ENCODE measurements around the gene DNASE1L2. TPM values are rescaled to one million over a fixed set of nuclear protein-coding genes. Genes with fewer than 3 reads are reported as not detected.

The DNASE1L2 gene
- total RNA-seq, 2 experiments from 2014 or later, result 6.6 to 9.8 TPM

DNA sequence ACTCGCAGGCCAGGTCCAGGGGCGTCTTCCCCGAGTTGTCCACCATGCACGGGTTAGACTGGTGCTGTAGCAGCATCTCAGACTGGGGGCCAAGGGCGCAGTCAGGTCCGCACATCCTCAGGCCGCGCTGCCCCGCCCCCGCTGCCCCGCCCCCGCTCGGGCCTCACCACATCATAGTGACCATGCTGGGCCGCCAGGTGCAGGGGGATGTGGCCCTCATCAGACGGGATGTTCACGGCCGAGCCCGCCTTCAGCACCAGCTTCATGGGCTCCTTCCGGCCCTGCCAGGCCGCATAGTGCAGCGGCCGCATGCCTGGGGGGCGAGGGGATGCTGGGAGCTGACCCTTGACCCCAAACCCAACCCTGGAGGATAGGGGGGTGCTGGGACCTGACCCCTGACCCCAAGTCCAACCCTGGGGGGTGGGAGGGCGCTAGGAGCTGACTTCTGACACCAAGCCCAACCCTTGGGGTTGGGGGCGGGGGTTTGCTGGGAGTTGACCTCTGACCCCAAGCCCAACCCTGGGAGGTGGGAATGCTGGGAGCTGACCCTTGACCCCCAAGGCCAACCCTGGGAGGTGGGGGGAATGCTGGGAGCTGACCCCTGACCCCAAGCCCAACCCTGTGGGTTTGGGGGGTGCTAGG, 46.9 kb upstream of the DNASE1L2 start:
- Histone ChIP-seq H3K27ac (ENCODE audit: low read depth, low read length, poor library complexity, severe bottlenecking) (no peak overlapping the region), H3K9me2 (ENCODE audit: insufficient read depth, low read length) (no peaks in the 10 kb centered on the region), H3K4me1 (ENCODE audit: insufficient read depth, low read length, poor library complexity, severe bottlenecking) (no peaks in the 10 kb centered on the region), H3K4me3 (ENCODE audit: low read depth, low read length, poor library complexity, severe bottlenecking) (no peak overlapping the region), H3K36me3 (ENCODE audit: insufficient read depth, low read length) (no peaks in the 10 kb centered on the region), H3K79me2 (ENCODE audit: insufficient read depth, low read depth, low read length) (no peaks in the 10 kb centered on the region), H4K20me1 (ENCODE audit: insufficient read depth, low read length) (no peaks in the 10 kb centered on the region), H3K4me2 (ENCODE audit: low read length) (no peak overlapping the region), H2AFZ (ENCODE audit: low read length) (no peak overlapping the region), H3K9me3 (ENCODE audit: low read length) (no peaks in the 10 kb centered on the region)
- intact Hi-C loops (cut with micrococcal nuclease; ENCODE audit: unreplicated experiment), result no loop called here
- no peak for TF ChIP-seq EZH2phosphoT487 (IDR thresholded peaks at IDR 0.05; ENCODE audit: borderline replicate concordance, low read depth, low read length)
- TF ChIP-seq, protein P1, sequence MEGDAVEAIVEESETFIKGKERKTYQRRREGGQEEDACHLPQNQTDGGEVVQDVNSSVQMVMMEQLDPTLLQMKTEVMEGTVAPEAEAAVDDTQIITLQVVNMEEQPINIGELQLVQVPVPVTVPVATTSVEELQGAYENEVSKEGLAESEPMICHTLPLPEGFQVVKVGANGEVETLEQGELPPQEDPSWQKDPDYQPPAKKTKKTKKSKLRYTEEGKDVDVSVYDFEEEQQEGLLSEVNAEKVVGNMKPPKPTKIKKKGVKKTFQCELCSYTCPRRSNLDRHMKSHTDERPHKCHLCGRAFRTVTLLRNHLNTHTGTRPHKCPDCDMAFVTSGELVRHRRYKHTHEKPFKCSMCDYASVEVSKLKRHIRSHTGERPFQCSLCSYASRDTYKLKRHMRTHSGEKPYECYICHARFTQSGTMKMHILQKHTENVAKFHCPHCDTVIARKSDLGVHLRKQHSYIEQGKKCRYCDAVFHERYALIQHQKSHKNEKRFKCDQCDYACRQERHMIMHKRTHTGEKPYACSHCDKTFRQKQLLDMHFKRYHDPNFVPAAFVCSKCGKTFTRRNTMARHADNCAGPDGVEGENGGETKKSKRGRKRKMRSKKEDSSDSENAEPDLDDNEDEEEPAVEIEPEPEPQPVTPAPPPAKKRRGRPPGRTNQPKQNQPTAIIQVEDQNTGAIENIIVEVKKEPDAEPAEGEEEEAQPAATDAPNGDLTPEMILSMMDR (conservative IDR thresholded peaks at IDR 0.05; ENCODE audit: low read length), result no peak
- no TSS peak for BruUV-seq (replicated peaks)
- ChIA-PET POLR2A (interaction anchor here (0.7 kb wide), 1 partner anchor 1234 kb away, joined by 3 read pairs; no protein-coding TSS in a partner anchor), CTCF (ENCODE audit: unreplicated experiment) (interaction anchor here (0.5 kb wide), 1 partner anchor 8 kb away, joined by 3 read pairs; no protein-coding TSS in a partner anchor)
- no peak for DNase-seq (ENCODE audit: low spot score)

- POLR2A ChIA-PET, result no interaction called here
Measured at GRCh38 chr16:2190002-2190658, 46.1 kb upstream of the DNASE1L2 start.

More at GRCh38 chr16:2190002-2190658, 46.1 kb upstream of the DNASE1L2 start:
- Histone ChIP-seq H3K27ac (ENCODE audit: low read depth, low read length, poor library complexity, severe bottlenecking) (no peak overlapping the region), H3K4me3 (ENCODE audit: low read depth, low read length, poor library complexity, severe bottlenecking) (no peak overlapping the region), H3K9me3 (ENCODE audit: low read length) (no peaks in the 10 kb centered on the region), H3K9me2 (ENCODE audit: insufficient read depth, low read length) (no peaks in the 10 kb centered on the region), H3K4me1 (ENCODE audit: insufficient read depth, low read length, poor library complexity, severe bottlenecking) (no peaks in the 10 kb centered on the region), H3K79me2 (ENCODE audit: insufficient read depth, low read depth, low read length) (no peaks in the 10 kb centered on the region), H3K4me2 (ENCODE audit: low read length) (no peak overlapping the region), H4K20me1 (ENCODE audit: insufficient read depth, low read length) (no peaks in the 10 kb centered on the region), H2AFZ (ENCODE audit: low read length) (no peak overlapping the region), H3K36me3 (ENCODE audit: insufficient read depth, low read length) (no peaks in the 10 kb centered on the region)
- no TSS peak for BruUV-seq (replicated peaks)
- CTCF ChIA-PET (ENCODE audit: unreplicated experiment), result interaction anchor here (0.5 kb wide), 1 partner anchor 9 kb away, joined by 3 read pairs; no protein-coding TSS in a partner anchor
- no peak for DNase-seq (ENCODE audit: low spot score)
- no peak for TF ChIP-seq EZH2phosphoT487 (IDR thresholded peaks at IDR 0.05; ENCODE audit: borderline replicate concordance, low read depth, low read length)
- TF ChIP-seq, protein P1 (conservative IDR thresholded peaks at IDR 0.05; ENCODE audit: low read length), result no peak
- intact Hi-C loops (cut with micrococcal nuclease; ENCODE audit: unreplicated experiment), result no loop called here

Measured in OCI-LY7 (cell line).